Measurements from ENCODE around the gene VWA7.

VWA7 gene

DNA sequence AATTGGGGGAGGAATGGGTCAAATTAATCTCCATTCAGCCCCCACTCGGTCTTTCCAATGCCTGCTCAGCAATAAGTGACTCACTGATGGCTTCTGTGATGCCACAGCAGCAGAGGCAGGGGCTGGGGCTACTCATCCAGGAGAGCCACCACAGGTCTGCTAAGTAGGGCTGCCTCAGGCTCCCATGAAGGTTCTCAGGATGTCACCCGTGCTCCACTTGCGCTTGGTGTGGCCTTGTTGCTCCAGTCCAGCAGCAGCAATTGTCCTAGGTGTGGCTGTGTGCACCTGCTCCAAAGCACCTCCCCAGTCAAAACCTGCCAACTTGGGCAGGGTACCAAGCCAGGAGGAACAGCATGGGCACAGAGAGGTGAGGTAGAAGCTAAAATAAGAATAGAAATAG lies 55.0 kb downstream of the VWA7 start:
- TF ChIP-seq EZH2 (IDR thresholded peaks at IDR 0.05; ENCODE audit: borderline replicate concordance, low read depth, low read length, severe bottlenecking): no peak
- TF ChIP-seq, protein P1, sequence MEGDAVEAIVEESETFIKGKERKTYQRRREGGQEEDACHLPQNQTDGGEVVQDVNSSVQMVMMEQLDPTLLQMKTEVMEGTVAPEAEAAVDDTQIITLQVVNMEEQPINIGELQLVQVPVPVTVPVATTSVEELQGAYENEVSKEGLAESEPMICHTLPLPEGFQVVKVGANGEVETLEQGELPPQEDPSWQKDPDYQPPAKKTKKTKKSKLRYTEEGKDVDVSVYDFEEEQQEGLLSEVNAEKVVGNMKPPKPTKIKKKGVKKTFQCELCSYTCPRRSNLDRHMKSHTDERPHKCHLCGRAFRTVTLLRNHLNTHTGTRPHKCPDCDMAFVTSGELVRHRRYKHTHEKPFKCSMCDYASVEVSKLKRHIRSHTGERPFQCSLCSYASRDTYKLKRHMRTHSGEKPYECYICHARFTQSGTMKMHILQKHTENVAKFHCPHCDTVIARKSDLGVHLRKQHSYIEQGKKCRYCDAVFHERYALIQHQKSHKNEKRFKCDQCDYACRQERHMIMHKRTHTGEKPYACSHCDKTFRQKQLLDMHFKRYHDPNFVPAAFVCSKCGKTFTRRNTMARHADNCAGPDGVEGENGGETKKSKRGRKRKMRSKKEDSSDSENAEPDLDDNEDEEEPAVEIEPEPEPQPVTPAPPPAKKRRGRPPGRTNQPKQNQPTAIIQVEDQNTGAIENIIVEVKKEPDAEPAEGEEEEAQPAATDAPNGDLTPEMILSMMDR (IDR thresholded peaks at IDR 0.05; ENCODE audit: borderline replicate concordance, extremely low read depth, low read length, poor library complexity, severe bottlenecking): no peak
- Histone ChIP-seq H3K36me3 (ENCODE audit: insufficient read depth, low read length) (peaks cover 7% of the 10 kb centered on the region), H3K4me2 (ENCODE audit: insufficient read depth, low read length) (no peak overlapping the region), H3K27ac (ENCODE audit: low read length) (no peak overlapping the region), H3K9me3 (ENCODE audit: insufficient read depth, low read length, severe bottlenecking) (no peaks in the 10 kb centered on the region), H4K20me1 (ENCODE audit: insufficient read depth, low read length) (no peaks in the 10 kb centered on the region), H3K79me2 (ENCODE audit: insufficient read depth, low read length) (no peaks in the 10 kb centered on the region), H3K27me3 (ENCODE audit: insufficient read depth, low read length, poor library complexity) (no peaks in the 10 kb centered on the region), H3K4me3 (ENCODE audit: low read depth in 1 of 2, low read length in 2 of 2) (no peak overlapping the region), H3K9ac (ENCODE audit: low read depth, low read length) (no peak overlapping the region), H3K4me1 (ENCODE audit: insufficient read depth, low read length) (peaks cover 4% of the 10 kb centered on the region), H2AFZ (ENCODE audit: low read depth, low read length) (no peak overlapping the region)
- ATAC-seq (ENCODE audit: insufficient read depth, low read depth) (no peak), DNase-seq (no peak)

DNA sequence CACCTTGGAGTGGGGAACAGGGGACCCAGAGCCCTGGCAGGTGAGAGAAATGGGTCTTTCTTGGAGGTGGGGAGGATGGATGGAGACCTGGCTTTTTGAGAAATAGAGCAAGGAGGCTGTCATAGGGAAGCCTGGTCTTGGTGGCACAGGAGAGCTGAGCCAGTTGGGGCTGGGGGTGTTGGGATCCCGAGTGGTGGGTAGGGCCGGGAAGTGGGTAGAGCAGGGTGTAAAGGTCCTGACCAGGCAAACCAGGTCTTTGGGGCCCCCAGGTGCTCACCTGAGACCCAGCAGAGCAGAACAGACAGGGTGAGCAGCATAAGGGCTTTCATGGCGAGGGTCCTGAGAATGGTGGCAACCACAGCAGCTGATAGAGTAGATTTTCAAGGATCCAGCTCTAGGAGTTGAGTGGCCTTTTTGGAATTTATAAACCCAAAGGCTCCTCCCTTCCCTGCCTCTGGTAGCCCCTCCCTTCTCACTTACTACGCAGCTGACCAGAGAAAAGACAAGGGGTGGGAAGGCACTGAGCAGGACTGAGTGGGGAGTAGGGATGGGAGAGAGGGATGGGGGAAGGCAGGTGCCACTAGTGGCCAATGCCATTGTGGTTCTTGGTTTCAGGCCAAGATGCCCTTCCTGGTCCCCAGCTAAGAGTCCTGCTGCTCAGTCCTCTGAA lies 55.6 kb downstream of the VWA7 start, which contains the start of gene LY6G6C:
TSS of gene LY6G6C (minus strand) at position 396 of the 670 bp plus-strand sequence. CDS start at position 329, 67 bp downstream.
- no peaks in the 10 kb centered on the region for H3K27me3 ChIP-seq (ENCODE audit: insufficient read depth, low read length, poor library complexity)
- H4K20me1 ChIP-seq (ENCODE audit: insufficient read depth, low read length): no peaks in the 10 kb centered on the region
- H3K4me3 ChIP-seq (ENCODE audit: low read depth in 1 of 2, low read length in 2 of 2): no peak within 1 kb of the TSS
- TF ChIP-seq, protein P1 (IDR thresholded peaks at IDR 0.05; ENCODE audit: borderline replicate concordance, extremely low read depth, low read length, poor library complexity, severe bottlenecking): no peak
- no peak for TF ChIP-seq EZH2 (IDR thresholded peaks at IDR 0.05; ENCODE audit: borderline replicate concordance, low read depth, low read length, severe bottlenecking)
- no peak within 1 kb of the TSS for H3K9ac ChIP-seq (ENCODE audit: low read depth, low read length)
- H3K4me1 ChIP-seq (ENCODE audit: insufficient read depth, low read length): peaks cover 4% of the 10 kb centered on the region
- H3K27ac ChIP-seq (ENCODE audit: low read length): no peak within 1 kb of the TSS
- no peaks in the 10 kb centered on the region for H3K36me3 ChIP-seq (ENCODE audit: insufficient read depth, low read length)
- no peak for DNase-seq
- H2AFZ ChIP-seq (ENCODE audit: low read depth, low read length): no peak within 1 kb of the TSS
- no peak within 1 kb of the TSS for H3K4me2 ChIP-seq (ENCODE audit: insufficient read depth, low read length)
- no peak for ATAC-seq (ENCODE audit: insufficient read depth, low read depth)
- H3K9me3 ChIP-seq (ENCODE audit: insufficient read depth, low read length, severe bottlenecking): no peaks in the 10 kb centered on the region
- H3K79me2 ChIP-seq (ENCODE audit: insufficient read depth, low read length): no peaks in the 10 kb centered on the region

DNA sequence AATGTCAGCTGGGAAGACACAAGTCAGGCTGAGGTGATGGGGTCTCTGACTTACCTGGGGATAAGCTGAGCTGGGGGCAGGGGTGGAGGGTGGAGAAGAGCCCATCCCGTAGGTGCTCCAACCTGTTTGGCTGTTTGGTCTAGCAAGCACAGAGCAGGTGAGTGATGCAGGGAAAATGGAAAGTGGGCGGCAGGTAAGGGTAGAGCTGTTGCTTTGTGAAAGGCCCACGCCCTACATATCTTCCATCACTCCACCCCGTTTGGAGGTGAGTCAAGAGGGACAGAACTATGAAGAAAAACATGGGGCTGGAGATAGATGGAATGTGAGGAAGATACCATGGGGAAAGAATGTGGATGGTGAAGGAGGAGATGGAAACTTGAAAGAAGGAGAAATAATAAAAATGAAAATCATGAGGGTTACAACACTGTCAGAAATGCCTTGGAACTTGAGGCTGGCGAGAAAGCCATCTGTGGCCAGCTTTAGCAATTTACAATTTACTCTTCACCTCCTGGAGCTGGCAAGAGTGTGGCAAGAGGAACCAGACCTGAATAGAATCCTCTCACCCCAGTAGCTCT lies 56.8 kb downstream of the VWA7 start:
- Histone ChIP-seq H3K27me3 (ENCODE audit: insufficient read depth, low read length, poor library complexity) (no peaks in the 10 kb centered on the region), H3K27ac (ENCODE audit: low read length) (no peak overlapping the region), H3K4me3 (ENCODE audit: low read depth in 1 of 2, low read length in 2 of 2) (no peak overlapping the region), H3K79me2 (ENCODE audit: insufficient read depth, low read length) (no peaks in the 10 kb centered on the region), H3K9ac (ENCODE audit: low read depth, low read length) (no peak overlapping the region), H2AFZ (ENCODE audit: low read depth, low read length) (no peak overlapping the region), H3K4me1 (ENCODE audit: insufficient read depth, low read length) (peaks cover 4% of the 10 kb centered on the region), H3K9me3 (ENCODE audit: insufficient read depth, low read length, severe bottlenecking) (no peaks in the 10 kb centered on the region), H3K36me3 (ENCODE audit: insufficient read depth, low read length) (no peaks in the 10 kb centered on the region), H3K4me2 (ENCODE audit: insufficient read depth, low read length) (no peak overlapping the region), H4K20me1 (ENCODE audit: insufficient read depth, low read length) (no peaks in the 10 kb centered on the region)
- ATAC-seq (ENCODE audit: insufficient read depth, low read depth) (no peak), DNase-seq (no peak)
- TF ChIP-seq EZH2 (IDR thresholded peaks at IDR 0.05; ENCODE audit: borderline replicate concordance, low read depth, low read length, severe bottlenecking): no peak
- TF ChIP-seq, protein P1 (IDR thresholded peaks at IDR 0.05; ENCODE audit: borderline replicate concordance, extremely low read depth, low read length, poor library complexity, severe bottlenecking): no peak

Data from DND-41 (cell line).